CD4-positive, alpha-beta T cell treated with Interleukin-10 for 1 hour (primary cell): Measurements from ENCODE around the gene TIMD4.
"Not testable (repeated sequence)": the region's sequence is repeated elsewhere in the genome, so short reads cannot be mapped to it uniquely, and the experiment has no call there.

Experiments used
- DNase-seq: peaks from one replicate; pipeline ENCODE4 v3.0.0-alpha.2; 2020

The TIMD4 gene

GRCh38 chr5:156963125-156963524 is at the start of gene TIMD4:
Gene TIMD4, minus strand, starts transcription at chr5:156963226. Its CDS starts 28 bp downstream, at chr5:156963198.
- DNase-seq, result no peak

- no peak for DNase-seq
Observed at GRCh38 chr5:157006262-157006661, 43.2 kb upstream of the TIMD4 start.

GRCh38 chr5:157004893-157005551 is 42.0 kb upstream of the TIMD4 start:
- no peak for DNase-seq

DNA sequence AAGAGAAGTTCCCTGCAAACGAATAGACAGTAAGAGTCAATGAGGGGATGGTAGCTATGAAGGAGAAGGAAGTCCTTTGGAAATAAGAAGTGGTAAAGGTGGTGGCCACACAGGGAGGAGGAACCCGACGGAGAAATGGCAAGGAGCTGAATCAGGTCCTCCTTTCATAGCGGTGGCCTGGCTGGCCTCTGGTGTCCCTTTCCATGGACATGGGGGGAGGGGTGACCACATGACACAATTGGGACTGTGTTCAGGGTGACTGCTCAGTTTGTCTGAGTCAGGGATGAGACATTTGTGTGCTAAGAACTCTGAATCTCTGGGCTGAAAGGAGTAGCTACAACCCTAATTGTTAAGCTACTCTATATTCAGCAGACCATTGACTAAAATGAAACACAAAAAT is 28.7 kb upstream of the TIMD4 start:
- no peak for DNase-seq

DNA sequence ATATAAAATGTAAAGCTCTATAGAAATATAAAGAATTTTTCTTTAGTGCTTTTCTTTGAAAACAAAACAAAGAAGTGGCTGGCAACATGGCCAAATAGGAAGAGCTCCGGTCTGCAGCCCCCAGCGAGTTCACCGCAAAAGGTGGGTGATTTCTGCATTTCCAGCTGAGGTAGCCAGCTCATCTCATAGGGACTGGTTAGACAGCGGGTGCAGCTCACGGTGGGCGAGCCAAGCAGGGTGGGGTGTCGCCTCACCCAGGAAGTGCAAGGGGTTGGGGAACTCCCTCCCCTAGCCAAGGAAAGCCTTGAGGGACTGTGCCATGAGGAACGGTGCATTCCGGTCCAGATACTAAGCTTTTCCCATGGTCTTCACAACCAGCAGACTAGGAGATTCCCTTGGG is 21.0 kb upstream of the TIMD4 start:
- no peak for DNase-seq

- no peak for DNase-seq
Observed at GRCh38 chr5:156981481-156981880, 18.5 kb upstream of the TIMD4 start.

GRCh38 chr5:156974328-156974727 is 11.3 kb upstream of the TIMD4 start:
- no peak for DNase-seq

DNA sequence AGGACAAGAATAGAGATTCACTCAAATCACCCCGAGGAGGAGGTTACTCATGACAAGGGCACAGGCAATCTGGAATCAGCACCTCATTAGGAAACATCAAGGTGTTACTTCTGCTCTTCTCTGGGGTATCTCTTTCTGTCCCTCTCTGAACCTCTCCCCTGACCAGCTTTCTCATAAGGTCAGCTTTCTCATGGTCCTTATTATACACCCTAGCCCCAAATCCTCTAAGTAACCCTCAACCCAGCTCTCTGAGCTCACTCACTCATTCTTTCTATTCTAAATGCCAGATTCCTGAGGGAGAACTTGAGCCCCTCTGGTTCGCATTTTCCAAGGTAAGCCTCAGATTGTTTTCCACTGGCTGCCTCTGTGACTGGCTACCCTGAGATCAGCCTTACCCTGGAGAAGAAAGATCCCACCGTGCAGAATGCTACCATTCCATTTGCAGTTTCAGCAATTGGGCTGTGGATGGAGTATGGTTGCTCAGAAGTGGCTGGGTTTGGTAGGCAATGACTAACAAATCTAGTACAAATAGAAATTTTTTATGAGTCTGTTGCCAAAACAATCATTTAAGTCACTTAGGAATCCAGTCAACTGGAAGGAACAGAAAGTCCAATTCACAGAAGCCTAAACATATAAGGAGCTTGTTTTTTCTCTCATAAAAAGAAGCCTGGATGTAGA is 9.0 kb upstream of the TIMD4 start:
- no peak for DNase-seq

GRCh38 chr5:156971415-156971814 is 8.4 kb upstream of the TIMD4 start:
- no peak for DNase-seq

GRCh38 chr5:156967386-156967785 is 4.4 kb upstream of the TIMD4 start:
- DNase-seq, result not testable (repeated sequence)

- DNase-seq, result no peak
Observed at GRCh38 chr5:156956321-156956720, 6.7 kb downstream of the TIMD4 start.

DNA sequence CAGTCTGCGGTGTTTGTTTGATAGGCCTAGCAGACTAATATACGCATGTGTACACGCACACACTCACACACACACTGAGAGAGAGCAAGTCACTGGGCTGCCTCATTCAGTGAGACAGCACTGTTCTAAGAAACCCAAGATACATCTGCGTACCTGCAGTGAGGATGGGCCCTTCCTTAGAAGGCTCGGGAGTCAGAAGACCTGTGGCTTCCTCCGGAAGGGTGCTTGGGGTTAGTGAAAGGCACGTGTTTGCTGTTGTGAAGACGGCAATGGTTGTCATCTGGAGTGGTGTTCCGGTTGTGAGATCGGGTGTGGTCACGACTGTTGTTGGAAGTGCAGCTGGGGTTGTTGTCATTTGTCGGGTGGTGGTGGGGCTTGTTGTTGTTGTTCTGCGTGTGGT is 11.7 kb downstream of the TIMD4 start:
- DNase-seq, result peak; percentile 19

- DNase-seq, result no peak
Observed at GRCh38 chr5:156950716-156951115, 12.3 kb downstream of the TIMD4 start.

GRCh38 chr5:156949424-156949823 is 13.6 kb downstream of the TIMD4 start:
- DNase-seq, result no peak

DNA sequence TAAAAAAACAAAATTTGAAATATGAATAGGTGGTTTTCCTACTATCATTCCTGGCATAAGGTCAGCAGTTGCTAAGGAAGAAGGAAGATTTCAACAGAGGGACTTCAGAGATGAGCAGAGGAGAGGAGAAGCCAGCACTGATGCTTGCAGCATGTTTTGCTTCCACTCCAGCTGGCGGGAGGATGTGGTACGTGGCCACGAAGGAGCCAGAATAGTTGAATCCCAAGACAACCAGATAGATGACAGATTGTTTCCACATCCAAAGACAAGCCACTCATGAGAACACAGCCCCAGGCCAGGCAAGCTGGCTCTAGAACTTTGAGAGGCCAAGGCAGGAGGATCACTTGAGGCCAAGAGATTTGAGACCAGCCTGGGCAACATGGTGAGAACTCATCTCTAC is 15.1 kb downstream of the TIMD4 start:
- no peak for DNase-seq

GRCh38 chr5:156942064-156942463 is 21.0 kb downstream of the TIMD4 start:
- peak; percentile 11 for DNase-seq

DNA sequence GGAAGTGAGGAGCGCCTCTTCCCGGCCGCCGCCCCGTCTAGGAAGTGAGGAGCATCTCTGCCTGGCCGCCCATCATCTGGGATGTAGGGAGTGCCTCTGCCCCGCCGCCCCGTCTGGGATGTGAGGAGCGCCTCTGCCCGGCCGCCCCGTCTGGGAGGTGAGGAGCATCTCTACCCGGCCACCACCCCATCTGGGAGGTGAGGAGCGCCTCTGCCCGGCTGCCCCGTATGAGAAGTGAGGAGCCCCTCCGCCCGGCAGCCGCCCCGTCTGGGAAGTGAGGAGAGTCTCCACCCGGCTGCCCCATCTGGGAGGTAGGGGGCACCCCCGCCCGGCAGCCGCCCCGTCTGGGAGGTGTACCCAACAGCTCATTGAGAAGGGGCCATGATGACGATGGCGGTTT is 22.6 kb downstream of the TIMD4 start:
- DNase-seq, result not testable (repeated sequence)

DNA sequence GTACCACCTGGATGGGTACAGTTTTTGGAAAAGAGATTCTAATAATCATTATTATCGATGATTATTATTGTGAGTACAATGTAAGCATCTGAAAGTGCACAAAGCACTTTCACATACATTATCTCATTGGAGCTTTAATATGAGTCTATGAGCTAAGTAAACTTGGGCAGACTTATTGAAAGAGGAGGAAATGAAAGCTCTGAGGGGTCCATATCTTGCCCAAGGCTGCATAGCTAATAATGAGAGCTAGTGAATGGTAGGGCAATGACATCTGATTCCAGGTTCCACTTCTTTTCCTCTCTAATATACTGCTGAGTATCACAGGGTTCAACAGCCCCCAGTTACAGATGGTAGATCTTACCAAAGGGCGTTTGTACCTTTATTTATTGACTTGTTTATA is 26.1 kb downstream of the TIMD4 start:
- no peak for DNase-seq

- DNase-seq, result peak; percentile 67
Observed at GRCh38 chr5:156934450-156935211, 28.4 kb downstream of the TIMD4 start.

DNA sequence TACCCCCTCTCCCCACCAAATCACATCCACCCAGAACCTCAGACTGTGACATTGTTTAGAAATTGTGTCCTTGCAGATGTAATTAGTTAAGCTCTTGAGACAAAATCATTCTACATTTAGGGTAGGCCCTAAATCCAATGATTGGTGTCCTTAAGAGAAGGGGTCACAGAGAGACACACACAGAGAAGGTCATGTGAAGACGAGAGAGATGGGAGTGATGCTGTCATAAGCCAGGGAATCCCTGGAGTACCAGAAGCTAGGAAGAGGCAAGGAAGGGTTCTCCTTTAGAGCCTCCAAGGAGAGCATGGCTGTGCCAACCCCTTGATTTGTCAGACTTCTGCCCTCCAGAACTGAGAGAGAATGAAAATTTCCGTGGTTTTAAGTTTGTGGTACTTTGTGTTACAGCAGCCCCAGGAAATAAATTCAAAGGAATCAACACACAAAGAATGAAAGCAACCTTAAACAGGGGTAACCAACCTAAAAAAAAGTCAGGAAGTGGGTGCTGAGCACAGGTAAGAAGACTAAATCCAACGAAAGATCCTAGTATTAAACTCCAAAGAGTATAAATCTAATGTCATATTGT is 33.6 kb downstream of the TIMD4 start:
- no peak for DNase-seq

DNA sequence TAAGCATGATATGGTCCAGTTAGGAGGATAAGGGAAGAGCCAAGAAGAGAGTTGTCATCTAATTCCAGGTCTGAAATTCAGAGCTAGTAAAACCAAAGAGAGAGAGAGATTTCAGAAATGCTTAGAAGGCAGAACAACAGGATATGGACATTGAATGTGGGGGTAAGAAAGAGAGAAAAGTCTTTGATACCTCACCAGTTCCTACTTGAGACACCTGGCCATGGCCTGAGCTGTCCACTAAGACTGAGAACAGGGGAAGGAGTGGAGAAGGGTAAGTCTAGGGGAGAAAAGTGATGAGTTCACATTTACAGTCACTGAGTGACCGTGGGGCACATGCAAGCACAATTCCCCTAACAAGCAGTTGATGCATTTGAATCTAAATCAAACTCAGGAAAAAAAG is 35.5 kb downstream of the TIMD4 start:
- no peak for DNase-seq

- DNase-seq, result not testable (repeated sequence)
Observed at GRCh38 chr5:156925767-156926166, 37.3 kb downstream of the TIMD4 start.

- DNase-seq, result peak; percentile 20
Observed at GRCh38 chr5:156922207-156922792, 40.7 kb downstream of the TIMD4 start.
